OCI-LY1 (cell line): ENCODE data around the gene MAPK9.

ENCODE experiments used
- EZH2 ChIP-seq: fragments of 200-600 bp; sonication (generic), shearing (Covaris generic); IDR thresholded peaks from 2 replicates; pipeline ENCODE4 v1.8.0; 2017; ENCODE audit warnings: borderline replicate concordance, mixed run types, mild to moderate bottlenecking, antibody characterized with exemption, low read length, moderate library complexity, mixed read lengths
- TF ChIP-seq, protein P1 (sequence below): fragments of 200-600 bp; sonication (generic), shearing (Covaris generic); IDR thresholded peaks from 2 replicates; pipeline ENCODE4 v1.5.1; 2017; ENCODE audit warnings: mild to moderate bottlenecking, antibody characterized with exemption, low read length, moderate library complexity, mixed read lengths

DNA sequence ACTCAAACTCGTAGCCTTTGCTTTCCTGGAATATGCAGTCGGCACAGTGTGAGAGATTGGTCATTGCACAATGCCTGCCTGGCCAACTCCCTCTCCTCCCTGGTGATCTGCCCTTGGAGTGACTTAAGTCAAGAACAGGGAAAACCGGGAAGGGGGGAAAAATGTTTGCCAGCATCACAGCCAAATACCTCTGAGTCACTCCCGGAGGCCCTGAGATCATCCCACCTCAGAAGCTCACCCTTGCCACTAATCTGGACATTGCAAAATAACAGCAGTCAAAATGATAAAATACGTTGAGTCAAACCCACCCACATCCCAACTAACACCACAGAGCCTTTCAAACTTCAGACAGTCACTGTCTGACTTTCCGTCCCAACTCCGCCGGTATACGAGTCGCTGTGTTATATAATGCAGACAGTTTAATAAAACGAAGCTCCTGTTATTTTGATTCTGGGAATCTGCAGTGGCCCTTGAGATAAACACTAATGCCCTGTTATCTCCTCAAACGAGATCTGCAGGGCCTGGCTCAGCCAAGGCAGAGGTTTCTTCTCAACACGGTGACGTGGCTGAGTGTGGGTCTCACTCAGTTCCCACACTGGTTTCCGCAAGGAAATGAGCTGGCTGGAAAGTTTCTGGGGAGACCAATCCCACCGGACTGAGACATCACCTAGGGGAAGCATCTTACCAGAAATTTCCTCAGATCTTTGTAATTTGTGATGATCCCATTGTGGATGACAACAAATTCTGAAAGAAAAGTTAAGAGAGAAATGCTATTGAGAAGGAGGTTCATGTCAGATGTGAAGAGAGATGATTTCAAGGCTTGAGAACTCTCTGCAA lies 39.1 kb upstream of the MAPK9 start:
- TF ChIP-seq, protein P1, sequence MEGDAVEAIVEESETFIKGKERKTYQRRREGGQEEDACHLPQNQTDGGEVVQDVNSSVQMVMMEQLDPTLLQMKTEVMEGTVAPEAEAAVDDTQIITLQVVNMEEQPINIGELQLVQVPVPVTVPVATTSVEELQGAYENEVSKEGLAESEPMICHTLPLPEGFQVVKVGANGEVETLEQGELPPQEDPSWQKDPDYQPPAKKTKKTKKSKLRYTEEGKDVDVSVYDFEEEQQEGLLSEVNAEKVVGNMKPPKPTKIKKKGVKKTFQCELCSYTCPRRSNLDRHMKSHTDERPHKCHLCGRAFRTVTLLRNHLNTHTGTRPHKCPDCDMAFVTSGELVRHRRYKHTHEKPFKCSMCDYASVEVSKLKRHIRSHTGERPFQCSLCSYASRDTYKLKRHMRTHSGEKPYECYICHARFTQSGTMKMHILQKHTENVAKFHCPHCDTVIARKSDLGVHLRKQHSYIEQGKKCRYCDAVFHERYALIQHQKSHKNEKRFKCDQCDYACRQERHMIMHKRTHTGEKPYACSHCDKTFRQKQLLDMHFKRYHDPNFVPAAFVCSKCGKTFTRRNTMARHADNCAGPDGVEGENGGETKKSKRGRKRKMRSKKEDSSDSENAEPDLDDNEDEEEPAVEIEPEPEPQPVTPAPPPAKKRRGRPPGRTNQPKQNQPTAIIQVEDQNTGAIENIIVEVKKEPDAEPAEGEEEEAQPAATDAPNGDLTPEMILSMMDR = no peak
- TF ChIP-seq EZH2 = no peak
